Stomach (tissue), 4 donors: ENCODE measurements around the gene MBP.

Experiments
- CTCF ChIP-seq, 7 experiments: fragments of 450-650 bp in 4 of 7; fragments of 200-600 bp in 3 of 7; sonication (generic) in 3 of 7; IDR thresholded peaks; one replicate each; pipeline ENCODE4 v1.5.1; 2016 to 2019; ENCODE audit warnings: antibody characterized with exemption in 7 of 7, control low read depth in 2 of 7, mild to moderate bottlenecking in 1 of 7
- EP300 ChIP-seq: sonication (generic); formaldehyde crosslinking; IDR thresholded peaks from one replicate; pipeline ENCODE4 v1.6.1; 2017; ENCODE audit warnings: antibody characterized with exemption
- POLR2A ChIP-seq, 4 donors: fragments of 450-650 bp; IDR thresholded peaks; one replicate each; pipeline ENCODE4 v1.6.1; 2016; ENCODE audit warnings: antibody characterized with exemption in 4 of 4, control low read depth in 2 of 4, mild to moderate bottlenecking in 1 of 4, moderate library complexity in 1 of 4
- POLR2AphosphoS5 ChIP-seq, 3 donors: sonication (generic); formaldehyde crosslinking; IDR thresholded peaks; one replicate each; pipeline ENCODE4 v1.6.1; 2016; ENCODE audit warnings: antibody characterized with exemption in 3 of 3

DNA sequence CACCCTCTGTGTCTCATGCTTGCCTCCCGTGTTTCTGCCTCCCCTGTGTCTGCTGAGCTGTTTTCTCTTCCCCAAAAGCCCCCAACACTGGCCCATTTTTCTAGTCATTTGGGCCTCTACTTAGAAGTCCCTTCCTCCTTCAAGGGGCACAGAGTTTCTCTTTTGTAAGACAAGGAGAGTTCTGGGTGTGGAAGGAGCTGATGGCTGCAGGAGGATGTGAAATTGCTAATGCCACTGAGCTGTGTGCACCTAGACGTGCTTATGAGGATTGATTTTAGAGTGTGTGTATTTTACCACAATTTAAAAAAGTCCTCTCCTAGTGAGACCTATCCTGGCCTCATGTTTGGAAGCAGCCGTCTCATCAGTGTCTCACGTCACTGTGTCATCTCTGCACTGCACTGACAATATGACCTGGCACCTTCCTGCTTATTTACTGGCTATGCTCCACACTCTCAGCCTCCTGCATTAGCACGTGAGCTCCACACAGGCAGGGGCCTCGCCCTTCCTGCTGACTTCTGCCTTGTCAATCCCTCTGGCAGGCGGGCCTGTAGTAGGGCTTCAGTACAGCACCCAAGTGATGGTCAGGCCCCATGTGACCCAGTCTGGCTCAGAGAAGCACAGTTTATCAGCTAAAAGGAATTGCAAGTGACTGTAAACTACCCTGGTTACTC lies 8.0 kb upstream of the MBP start:
- TF ChIP-seq POLR2A (IDR thresholded peaks at IDR 0.05) (no peak), CTCF (IDR thresholded peaks at IDR 0.05) (no peak), POLR2AphosphoS5 (IDR thresholded peaks at IDR 0.05) (no peak), EP300 (no peak)
